NCI-H1417 treated with DMSO at 0.1 percent for 48 hours (cell line): ENCODE measurements around the gene CDH13.

Experiments
- DNase-seq: peaks from one replicate; lab custom pipeline; 2025; lab: John Stamatoyannopoulos, UW

The CDH13 gene

GRCh38 chr16:83437036-83437435 lies 810.3 kb downstream of the CDH13 start:
- DNase-seq, result no peak

GRCh38 chr16:83438326-83438725 lies 811.6 kb downstream of the CDH13 start:
- no peak for DNase-seq

- DNase-seq, result no peak
Observed at GRCh38 chr16:83439412-83439811, 812.6 kb downstream of the CDH13 start.

- no peak for DNase-seq
Observed at GRCh38 chr16:83441517-83441916, 814.7 kb downstream of the CDH13 start.

GRCh38 chr16:83443972-83444371 lies 817.2 kb downstream of the CDH13 start:
- DNase-seq, result no peak

GRCh38 chr16:83447560-83447959 lies 820.8 kb downstream of the CDH13 start:
- DNase-seq, result no peak

GRCh38 chr16:83449861-83450260 lies 823.1 kb downstream of the CDH13 start:
- DNase-seq, result no peak

- no peak for DNase-seq
Observed at GRCh38 chr16:83453977-83454376, 827.2 kb downstream of the CDH13 start.

- DNase-seq, result no peak
Observed at GRCh38 chr16:83455716-83456115, 828.9 kb downstream of the CDH13 start.

- no peak for DNase-seq
Observed at GRCh38 chr16:83456934-83457333, 830.2 kb downstream of the CDH13 start.

- DNase-seq, result no peak
Observed at GRCh38 chr16:83458612-83459011, 831.8 kb downstream of the CDH13 start.

- no peak for DNase-seq
Observed at GRCh38 chr16:83464991-83465390, 838.2 kb downstream of the CDH13 start.

- no peak for DNase-seq
Observed at GRCh38 chr16:83470416-83470815, 843.6 kb downstream of the CDH13 start.

GRCh38 chr16:83472776-83473501 lies 846.2 kb downstream of the CDH13 start:
- DNase-seq, result no peak

GRCh38 chr16:83473926-83474650 lies 847.3 kb downstream of the CDH13 start:
- no peak for DNase-seq

GRCh38 chr16:83475108-83475507 lies 848.3 kb downstream of the CDH13 start:
- DNase-seq, result no peak

GRCh38 chr16:83481589-83481988 lies 854.8 kb downstream of the CDH13 start:
- DNase-seq, result no peak

GRCh38 chr16:83482545-83483162 lies 855.9 kb downstream of the CDH13 start:
- DNase-seq, result no peak

- no peak for DNase-seq
Observed at GRCh38 chr16:83490073-83490472, 863.3 kb downstream of the CDH13 start.

GRCh38 chr16:83494459-83494858 lies 867.7 kb downstream of the CDH13 start:
- DNase-seq, result no peak

- DNase-seq, result no peak
Observed at GRCh38 chr16:83501481-83501880, 874.7 kb downstream of the CDH13 start.

- no peak for DNase-seq
Observed at GRCh38 chr16:83508295-83508694, 881.5 kb downstream of the CDH13 start.

- DNase-seq, result no peak
Observed at GRCh38 chr16:83509316-83509715, 882.5 kb downstream of the CDH13 start.
